HG03039 (cell line): ENCODE data around the gene NFE2.

Experiments used
- ATAC-seq: cut with Tn5 transposase; IDR thresholded peaks from one replicate; pipeline ENCODE4 v1.9.1; 2021; ENCODE audit warnings: mild to moderate bottlenecking, moderate library complexity; ENCODE audit not compliant: unreplicated experiment

The NFE2 gene

GRCh38 chr12:54306925-54307741 is 6.3 kb upstream of the NFE2 start:
- ATAC-seq = no peak

DNA sequence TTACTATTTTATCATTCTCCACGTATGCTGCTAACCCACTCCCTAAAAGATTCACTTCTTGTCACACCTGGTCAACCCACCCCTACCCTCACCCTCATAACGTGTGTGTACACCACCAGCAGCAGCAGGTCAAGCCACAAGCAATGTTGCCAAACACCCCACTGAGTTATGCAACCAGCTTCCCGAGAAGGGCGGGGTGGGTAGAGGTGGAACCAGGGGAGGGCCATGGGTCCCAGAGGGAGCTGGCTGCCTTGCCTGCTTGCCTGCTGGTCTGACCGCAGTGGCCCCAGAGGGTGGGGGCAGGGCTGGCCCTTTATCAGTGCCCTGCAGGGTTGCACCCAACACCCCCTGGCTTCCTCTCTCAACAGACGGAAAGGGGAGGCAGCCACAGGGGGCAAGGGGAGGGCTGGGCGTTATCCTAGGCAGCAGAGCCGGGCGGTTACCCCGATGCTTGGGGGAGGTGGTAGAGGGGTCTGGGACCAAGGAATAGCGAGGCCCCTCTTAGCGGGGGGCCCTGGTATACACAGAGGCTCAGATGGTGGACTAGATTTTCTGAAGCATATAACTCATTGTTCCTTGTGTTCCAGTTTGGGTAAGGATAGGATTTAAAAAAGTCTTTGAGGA is 3.5 kb upstream of the NFE2 start:
- ATAC-seq = no peak

DNA sequence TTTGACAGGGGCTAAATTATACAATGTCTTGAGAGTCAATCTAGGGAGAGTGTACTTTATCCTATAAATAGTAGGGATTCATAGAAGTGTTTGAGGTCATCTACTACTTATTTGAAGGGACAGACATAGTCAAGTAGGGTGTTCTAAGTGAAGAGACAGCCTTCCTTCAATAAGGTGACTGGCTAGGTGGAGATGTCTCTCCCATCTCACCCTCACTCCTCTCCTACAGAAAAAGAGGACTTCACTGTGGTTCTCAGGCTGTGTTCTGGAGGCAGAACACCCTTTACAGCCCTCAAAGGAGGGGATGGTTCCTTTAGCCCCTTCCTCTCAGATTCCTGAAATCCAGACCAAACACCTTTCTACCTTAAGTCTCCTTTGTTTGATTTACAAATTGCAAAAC is 2.8 kb upstream of the NFE2 start:
- ATAC-seq = no peak

- ATAC-seq = no peak
Observed at GRCh38 chr12:54301428-54302048, 723 bp upstream of the NFE2 start.

DNA sequence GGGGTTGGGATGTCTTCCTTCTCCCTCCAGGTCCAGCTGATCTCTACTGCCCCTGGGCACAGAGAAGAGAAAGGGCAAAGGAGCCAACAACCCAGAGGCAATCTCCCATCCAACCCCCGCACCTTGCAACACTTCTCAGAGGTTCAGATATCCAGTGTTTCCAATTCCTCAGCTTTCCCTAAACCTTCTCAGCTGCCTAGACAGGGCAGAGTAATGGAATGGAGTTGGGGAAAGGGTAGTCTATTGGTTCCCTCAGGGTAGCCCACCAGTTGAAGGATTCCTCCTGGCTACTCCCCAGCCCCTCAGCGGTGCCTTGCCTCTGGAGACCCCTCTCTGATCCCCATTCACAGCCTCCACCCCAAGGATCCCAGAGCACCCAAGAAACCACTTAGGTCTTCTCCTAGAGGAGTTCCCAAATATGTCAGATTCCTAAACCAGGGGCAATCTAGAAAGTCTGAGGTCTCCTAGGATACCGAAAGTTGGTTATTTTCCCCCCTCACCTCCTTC is 537 bp downstream of the NFE2 start:
- ATAC-seq = no peak

GRCh38 chr12:54299515-54300224 is 1.1 kb downstream of the NFE2 start:
- ATAC-seq = no peak

DNA sequence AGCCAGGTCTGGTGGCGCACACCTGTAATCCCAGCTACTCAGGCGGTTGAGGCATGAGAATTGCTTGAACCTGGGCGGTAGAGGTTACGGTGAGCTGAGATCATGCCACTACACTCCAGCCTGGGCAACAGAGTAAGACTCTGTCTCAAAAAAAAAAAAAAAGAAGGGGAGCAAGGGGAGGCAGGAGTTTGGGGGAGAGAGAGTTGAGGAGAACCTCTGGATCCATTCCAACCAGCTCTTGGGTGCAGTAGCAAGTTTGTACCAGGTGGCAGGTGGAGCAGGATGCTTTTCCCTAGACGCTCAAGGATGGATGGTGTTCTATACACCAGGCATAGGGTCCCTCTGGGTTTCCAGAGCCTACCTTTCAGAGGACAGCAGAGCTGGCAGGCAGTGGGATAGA is 1.9 kb downstream of the NFE2 start:
- ATAC-seq = no peak

DNA sequence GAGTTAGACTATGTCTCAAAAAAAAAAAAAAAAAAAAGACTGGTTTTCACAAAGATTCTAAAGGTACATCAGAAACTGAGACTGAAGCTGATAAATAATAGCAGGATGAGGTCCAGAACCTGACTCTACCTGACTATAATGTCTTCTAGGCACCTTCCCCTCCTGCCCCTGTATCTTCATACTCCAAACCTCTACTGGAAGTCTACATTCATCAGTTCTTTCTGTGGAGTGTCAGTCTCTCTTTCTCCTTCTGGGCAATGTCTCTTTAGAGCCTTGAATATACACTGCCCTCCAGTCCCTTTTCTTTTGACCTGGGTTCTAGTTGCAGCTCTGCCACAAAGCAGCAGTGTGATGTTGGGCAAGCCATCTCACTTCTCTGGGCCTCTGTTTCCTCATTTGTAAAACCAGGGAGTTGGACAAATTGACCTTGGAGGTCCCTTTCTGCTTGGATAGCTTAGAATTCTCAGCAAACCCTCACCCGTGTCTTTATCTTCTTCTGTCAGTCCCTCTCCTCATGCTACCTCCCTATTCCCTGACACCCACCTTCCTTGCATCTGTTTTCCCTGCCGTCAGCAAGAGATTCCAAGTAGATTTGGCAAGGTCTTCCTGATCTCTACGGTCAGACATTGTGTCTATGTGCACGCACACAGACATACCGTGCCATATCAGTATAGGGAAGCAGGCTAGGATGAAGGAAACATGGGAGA is 4.3 kb downstream of the NFE2 start:
- no peak for ATAC-seq

GRCh38 chr12:54294953-54295566 is 5.8 kb downstream of the NFE2 start:
- ATAC-seq = no peak

DNA sequence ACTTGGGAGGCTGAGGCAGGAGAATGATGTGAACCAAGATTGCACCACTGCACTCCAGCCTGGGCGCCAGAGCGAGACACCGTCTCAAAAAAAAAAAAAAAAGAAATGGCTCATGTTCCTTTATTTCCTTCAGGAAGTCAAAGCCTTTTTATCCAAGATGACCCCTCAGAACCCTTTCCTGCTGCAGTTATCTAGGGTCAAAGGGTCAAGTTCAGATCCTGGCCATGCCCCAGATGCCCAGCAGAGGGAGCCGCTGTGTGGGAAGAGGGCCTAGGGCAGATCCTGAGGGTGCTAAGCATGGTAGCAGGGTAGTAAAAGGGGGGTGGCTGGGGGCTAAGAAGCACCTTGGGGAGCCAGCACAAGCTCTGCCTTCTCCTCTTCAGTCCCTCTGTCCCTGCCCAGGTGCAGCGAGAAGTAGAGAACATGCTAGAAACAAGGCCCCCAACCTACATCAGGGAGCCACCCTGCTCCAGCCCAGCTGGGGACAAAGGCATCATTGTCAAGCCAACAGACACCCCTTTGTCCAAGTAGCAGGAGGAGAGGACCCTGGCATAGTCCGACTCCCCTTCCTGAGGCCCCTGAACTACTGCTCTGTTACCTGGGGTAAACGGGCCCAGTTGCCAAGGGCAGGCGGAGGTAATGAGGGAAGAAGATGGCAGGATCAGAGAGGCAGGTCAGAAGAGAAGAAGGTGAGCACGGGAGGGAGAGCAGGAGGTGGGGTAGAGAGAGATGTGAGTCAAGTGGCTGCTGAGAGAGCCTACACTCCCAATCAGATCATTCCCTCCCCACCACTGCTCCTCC is 6.5 kb downstream of the NFE2 start:
- ATAC-seq = no peak

GRCh38 chr12:54292931-54293241 is 7.9 kb downstream of the NFE2 start:
- ATAC-seq = no peak

DNA sequence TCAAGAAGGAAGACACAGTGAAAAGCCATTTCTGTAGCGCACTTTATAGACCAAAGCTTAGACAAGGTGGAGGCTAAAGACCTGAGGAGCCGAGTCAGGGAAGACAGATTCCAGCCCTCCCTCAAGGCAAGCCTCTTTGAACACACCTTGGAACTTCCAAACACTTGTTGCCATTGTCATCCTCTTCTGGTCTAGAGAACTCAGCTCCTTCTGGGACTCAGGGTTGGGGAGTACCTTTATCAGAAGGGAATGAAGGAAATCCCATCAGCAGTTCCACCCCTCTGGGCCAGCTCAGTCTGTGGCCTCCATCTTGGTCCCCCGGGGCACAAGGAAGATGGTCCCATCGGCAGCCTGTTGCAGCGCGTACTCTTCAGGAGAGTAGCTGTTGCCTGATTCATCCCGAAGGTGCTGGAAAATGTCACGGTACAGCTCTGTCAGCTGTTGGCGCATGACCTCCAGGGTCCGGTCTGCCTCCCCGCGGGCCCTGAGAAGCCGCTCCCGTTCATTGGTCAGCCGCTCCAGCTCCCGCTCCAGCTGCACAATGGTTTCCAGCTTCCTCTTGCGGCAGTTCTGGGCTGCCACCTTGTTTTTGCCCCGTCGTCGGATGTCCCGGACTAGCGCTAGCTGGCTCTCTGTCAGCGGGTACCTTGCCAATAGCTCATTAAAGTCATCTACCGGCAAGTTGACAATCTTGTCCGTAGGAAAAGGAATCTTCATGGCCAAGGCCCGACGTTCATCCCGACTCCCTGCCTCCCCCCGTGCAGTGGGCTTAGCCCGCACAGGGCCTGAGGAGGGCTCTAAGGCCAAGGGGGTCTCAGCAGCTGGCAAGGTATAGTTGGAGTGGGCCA is 8.5 kb downstream of the NFE2 start:
- ATAC-seq = no peak

DNA sequence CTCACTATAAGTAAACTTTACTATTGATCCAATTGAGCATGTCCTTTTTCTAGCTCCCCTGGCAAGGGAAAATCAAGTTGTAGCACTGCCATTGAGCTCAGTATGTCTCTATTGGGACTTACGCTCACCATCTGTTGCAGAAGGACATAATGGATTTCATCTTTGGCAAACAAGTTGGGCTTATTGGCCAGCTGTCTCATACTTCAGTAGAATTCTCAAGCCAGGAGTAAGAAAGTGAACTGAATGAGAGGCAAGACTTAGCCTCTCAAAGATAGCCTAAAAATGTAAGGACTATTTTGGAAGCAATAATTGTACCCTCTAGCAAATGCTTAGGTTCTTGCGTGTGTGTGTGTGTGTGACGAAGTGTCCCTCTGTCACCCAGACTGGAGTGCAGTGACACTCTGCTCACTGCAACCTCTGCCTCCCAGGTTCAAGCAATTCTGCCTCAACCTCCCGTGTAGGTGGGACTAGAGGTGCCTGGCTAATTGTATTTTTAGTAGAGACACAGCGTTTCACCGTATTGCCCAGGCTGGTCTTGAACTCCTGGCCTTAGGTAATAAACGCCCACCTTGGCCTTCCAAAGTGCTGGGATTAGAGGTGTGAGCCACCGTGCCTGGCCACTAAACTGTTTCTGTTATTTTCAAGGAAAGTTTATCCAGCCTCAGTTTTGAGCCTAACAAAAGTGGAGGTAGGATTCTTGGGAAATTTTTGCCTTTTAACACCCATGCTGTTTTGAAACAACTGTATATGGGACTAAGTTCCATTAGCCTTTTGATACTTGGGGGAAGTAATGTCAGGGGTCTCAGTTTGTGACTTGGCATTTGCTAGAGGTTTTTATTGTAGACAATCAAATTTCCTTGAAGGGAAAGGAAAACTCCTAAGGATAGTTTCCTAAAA is 13.3 kb downstream of the NFE2 start:
- ATAC-seq = no peak

GRCh38 chr12:54286042-54287030 is 14.5 kb downstream of the NFE2 start:
- no peak for ATAC-seq

DNA sequence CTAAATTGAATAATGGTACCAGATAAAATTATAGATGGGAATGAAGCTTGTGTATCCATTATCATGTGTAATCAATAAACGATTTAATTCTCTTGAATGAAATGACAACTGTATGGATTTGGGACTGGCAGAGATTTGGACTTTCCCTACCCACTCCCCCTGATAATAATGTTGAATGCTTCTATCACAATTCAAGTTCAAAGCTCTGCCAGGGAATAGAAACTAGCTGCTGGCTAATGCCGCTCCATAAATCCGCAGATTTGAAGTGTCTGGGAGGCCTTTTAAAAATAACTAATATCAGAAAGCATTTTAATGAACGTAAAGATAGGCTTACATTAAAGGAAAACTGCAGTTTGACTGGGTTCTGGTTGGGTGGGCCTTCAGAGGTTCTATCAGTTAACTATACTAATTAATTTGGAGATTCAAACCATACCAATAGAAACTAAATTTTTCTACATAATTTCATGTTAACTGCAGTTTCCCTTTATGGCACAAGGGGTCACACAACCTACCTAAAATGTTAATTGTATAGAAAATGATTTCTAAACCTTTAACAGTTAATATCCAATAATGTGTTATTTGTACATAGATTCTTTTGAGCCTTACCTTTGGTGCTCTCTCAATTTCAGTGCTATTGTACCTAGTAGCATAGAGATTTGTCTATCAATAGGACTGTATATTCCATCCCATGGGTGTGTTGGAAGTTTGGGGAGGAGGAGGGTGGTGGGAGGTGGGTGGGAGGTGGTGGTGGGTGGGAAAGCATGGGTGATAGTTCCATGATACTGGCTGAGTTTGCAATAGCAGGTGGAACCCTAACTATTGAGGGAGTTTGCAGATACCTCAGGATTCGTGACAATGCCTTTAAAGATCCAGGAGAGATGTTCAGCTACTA is 15.4 kb downstream of the NFE2 start:
- ATAC-seq = no peak
